Measurements from ENCODE around the gene DPH1. TPM values are rescaled to one million over a fixed set of nuclear protein-coding genes. Genes with fewer than 3 reads are reported as not detected.

The DPH1 gene
- total RNA-seq, 1 donor from 2014 or later = 27.8 TPM

DNA sequence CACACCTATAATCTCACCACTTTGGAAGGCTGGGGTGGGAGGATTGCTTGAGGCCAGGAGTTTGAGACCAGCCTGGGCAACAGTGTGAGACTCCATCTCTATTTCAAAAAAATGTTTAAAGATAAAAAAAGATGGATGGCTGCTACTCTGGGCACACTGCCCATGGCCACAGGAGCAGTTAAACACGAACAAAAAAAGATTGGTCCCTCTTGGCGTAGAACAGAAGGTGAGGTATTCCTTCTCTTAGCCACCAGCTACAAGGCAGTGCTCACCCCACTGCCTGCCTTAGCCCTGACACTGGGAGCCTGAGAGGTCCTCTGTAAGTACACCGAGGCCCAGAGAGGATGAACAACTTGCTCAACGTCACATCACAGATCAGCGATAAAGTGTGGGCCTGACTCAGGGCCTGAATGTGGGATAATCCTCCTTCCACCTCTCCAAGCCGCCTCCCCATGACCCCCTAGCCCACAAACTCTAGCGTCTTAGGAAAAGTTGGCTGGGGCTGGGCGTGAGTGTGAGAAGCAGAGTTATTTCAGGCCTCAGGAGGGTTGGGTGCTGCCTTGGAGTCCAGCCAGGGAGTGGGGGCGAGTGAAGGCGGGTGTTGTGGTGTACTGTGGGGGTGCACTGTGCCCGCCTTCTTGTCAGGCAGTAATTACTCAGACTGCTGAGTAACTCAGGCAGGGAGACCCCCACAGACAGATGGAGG lies 2.3 kb upstream of the DPH1 start:
- DNase-seq = no peak

DNA sequence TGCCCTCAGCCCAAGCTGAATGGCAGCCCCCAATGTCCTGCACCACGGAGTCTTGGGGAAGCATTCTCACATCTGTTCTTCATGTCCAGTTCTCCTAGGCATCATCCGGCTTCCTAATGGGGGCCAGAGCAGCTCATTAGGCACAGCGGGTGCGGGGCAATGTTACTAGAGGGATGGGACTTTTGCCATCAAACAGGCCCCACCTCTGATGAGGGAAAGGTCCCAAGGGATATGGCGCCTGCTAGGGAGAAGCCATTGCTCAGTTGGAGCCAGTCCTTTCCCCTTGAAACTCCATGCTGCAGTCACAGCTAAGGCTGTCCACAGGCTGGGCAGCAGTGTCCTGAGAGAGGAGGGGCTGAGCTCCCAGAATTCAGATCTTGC lies 1.7 kb upstream of the DPH1 start:
- DNase-seq = no peak

DNA sequence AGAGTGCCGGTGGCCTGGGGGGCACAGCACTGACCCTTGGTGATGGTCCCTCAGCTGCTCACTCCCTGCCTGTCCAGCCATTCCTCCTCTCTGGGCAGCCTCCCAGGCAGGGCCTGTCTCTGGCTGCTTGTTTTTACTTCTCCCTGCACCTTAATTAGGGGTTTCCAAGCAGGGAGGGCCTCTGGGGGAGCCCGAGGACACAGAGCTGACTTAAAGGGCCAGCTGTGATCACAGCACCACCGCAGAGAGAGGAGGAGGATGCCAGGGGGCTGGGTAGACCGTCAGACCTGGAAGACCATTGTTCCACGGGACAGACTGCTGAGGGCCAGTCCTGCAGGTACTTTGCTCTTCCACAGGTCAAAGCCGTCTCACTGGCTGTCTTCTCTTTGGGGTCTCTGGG lies 1.2 kb upstream of the DPH1 start:
- no peak for DNase-seq

DNA sequence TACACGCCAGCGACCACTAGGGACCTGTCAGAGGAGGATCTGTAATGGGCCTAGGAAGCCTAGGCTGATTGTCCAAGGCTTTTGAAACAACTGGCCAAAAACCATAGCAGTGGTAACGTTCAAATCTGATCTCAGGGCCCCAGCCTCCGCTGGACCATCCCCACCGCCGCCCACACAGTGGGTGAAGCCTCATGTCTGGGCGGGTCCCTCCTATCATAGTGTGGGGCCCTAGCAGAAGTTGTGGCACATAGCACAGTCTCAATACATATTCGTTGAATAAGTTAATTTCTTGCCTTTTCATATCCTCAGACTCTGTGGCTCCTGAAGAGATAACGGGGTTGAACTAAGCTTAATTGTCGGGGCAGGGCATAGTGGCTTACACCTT lies 818 bp downstream of the DPH1 start:
- DNase-seq = no peak

DNA sequence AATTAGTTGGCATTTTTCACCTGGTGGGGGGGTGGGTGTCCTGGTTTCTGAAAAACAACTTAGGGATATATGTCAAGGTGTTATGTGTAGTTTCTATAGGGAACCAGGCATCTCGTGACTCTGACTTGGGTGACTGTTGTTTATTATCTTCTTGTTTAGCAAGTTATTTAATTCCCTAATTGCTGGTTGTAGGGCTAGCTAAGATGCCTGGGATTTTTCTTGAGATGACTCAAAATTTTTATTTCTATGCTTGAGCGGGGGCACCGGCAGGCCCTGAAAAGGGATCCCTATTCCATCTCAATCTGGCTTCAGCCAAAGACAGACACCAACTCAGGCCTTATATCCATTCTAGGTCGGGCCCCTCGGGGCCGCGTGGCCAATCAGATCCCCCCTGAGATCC lies 3.2 kb downstream of the DPH1 start:
- DNase-seq = no peak

DNA sequence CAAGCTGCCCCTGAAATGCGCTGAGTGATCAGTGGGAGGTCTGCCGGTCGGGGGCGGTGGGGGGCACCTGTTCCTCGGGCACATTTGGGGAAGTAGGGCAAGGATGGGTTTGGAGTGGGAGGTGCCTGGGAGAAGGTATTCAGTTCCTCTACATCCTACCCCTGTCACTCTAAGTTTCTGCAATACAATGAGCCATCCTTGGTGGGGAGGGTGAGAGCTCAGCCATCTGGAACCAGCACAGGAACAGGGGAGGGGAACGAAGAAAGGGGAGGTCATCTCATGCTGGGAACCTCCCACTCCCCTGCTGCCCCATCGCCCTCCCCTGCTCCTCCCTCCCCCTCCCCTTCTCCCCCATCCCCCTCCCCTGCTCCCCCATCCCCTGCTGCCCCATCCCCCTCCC lies 4.2 kb downstream of the DPH1 start:
- DNase-seq = no peak

DNA sequence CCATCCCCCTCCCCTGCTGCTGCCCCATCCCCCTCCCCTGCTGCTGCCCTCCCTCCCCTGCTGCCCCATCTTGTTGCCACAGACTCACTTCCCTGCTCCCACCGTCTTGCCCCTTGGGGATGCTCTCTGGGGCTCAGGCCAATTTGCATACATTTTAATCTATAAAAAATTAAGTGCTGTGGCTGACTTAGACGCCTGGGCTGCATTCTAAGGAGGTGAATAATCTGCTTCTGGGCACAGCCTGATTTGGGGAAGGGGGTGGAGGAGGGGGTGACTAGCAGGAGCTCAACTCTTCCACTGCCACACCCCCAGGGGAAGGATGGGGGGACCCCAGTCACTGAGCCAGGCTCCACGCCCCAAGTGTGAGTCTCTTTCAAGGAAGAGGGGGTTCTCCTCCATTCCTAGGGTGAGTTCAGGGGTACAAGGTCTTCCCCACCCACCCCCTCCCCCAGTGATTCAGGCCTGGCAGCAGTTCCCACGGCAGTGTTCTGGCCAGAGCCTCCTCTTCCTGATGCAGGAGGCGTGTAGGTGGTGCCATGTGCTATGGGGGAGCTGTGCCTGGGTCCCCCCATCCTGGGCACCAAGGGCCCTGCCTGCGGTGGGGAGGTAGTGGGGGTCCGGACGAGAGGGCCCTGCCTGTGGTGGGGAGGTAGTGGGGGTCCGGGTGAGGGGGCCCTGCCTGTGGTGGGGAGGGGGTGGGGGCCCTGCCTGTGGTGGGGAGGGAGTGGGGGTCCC lies 5.0 kb downstream of the DPH1 start:
- no peak for DNase-seq

DNA sequence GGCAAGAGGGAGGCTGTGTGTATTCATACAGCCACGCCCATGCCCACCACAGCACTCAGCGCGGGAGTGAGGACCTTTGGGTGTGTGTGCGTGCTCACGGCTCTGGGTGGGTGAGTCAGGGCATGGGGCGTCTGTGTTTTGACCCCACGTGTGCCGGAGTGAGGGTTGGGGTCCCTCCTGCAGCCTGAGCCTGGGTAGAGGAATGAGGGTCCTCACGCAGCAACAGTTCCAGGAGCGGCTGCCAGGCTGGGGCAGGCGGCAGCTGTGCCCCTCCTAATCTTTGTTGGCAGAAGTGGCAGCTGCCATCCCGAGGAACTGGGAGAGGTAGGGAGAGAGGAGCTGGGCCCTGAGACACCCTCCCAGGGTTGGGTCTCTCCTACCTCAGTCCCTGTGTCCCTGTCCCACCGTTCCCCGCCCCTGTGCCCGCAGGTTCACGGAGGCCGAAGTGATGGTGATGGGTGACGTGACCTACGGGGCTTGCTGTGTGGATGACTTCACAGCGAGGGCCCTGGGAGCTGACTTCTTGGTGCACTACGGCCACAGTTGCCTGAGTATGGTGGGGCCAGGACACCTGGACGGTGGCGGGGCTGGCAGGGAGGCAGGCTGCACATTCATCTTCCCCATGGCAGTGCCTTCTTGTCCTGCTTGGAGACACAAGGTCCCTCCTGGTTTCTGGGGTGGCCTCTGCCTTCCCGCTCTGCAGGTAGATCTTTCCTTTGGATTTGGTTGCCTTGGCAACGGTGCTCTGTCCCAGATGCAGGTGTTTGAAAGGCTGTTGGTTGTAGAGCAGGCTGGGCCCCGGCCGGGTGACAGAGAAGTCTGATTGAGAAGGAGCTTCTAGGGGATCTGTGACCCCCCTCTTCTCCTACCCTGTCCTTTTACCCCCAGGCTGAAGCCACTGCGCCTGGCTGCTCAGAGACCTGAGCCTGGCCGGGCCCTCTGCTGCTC lies 5.9 kb downstream of the DPH1 start:
- DNase-seq = peak; percentile 32

DNA sequence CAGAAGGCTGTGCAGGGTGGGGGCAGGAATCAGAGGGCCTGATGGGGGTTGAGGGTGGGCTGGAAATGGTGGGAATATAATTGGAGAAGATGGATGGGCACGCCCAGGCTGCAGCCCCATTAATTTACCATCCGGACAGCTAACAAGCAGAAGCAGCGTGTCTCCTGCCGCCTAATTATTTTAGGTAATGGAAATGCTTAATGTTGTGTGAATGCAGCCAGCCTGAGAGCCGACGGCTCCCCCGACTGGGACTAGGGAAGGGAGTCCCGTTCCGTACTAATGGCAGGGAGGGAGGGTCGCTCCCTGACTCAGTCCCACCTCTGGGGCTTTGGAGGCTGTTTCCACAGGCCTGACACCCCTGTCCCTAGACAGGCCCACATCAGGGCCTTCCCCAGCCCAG lies 7.2 kb downstream of the DPH1 start:
- no peak for DNase-seq

DNA sequence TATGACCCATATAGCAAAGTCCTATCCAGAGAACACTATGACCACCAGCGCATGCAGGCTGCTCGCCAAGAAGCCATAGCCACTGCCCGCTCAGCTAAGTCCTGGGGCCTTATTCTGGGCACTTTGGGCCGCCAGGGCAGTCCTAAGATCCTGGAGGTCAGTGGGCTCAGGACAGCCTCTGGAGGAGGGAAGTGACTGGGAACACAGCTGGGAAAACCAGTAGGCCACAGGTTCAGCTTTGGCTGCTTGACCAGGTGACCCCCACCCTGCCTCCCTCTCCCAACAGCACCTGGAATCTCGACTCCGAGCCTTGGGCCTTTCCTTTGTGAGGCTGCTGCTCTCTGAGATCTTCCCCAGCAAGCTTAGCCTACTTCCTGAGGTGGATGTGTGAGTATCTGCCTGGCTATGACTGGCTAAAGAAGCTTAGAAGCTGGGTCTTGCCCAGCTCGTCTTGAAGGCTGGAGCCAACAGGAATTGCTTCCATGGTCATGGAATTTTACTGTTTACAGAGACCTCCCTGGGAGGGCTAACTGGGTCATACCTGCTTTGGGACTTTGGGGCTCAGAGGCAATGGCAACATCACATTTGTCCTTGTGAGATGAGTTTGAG lies 10.4 kb downstream of the DPH1 start:
- no peak for DNase-seq

DNA sequence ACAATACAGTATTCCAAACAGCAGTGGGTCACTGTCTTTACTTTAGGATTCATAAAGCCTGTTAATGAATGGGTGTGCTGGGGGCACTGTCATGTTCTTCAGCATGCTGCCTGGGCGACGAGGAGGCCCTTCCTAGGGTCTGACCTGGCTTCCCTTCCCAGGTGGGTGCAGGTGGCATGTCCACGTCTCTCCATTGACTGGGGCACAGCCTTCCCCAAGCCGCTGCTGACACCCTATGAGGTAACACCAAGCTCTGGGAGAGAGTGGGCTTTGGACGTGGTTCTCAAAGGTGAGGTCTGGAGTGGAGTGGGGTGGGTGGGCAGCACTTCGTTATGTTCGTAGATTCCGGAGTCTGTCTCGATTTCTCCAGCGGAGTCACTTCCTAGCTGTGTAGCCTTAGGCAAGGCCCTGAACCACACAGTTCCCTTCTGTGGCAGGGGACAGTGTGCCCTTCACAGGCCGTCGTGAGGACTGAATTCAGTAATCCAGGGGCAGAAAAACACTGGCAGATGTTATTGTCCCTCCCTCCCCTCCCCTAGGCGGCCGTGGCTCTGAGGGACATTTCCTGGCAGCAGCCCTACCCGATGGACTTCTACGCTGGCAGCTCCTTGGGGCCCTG lies 11.1 kb downstream of the DPH1 start:
- no peak for DNase-seq

DNA sequence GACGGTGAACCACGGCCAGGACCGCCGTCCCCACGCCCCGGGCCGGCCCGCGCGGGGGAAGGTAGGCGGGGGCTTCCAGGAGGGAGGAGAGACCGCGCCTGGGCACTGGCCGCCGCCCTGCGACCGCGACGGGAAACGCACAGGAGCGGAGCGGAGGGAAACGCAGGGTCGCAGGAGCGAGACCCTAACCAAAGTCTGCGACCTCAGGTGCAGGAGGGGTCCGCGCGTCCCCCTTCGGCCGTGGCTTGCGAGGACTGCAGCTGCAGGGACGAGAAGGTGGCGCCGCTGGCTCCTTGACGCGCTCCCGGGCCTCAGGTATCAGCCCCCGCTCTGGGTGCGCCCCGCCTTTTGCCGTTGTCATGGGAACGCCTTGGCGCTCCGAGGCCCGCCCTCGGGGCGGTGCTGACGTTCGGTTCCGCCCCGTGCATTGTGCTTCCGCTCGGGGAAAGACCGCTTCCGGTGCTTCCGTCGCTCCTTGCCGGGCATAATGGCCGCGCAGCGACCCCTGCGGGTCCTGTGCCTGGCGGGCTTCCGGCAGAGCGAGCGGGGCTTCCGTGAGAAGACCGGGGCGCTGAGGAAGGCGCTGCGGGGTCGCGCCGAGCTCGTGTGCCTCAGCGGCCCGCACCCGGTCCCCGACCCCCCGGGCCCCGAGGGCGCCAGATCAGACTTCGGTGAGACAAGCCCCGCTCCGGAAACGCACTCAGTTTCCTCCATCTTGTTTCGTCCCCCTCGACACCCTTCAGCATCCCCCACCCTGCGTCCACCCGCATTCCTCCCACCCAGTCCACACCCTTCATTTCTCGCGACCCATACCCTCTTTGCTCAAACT lies 11.8 kb downstream of the DPH1 start, which contains the start of gene OVCA2:
TSS of gene OVCA2 (plus strand) at position 462 of the 829 bp plus-strand sequence. CDS start at position 488, 26 bp downstream.
- DNase-seq = peak; percentile 98

DNA sequence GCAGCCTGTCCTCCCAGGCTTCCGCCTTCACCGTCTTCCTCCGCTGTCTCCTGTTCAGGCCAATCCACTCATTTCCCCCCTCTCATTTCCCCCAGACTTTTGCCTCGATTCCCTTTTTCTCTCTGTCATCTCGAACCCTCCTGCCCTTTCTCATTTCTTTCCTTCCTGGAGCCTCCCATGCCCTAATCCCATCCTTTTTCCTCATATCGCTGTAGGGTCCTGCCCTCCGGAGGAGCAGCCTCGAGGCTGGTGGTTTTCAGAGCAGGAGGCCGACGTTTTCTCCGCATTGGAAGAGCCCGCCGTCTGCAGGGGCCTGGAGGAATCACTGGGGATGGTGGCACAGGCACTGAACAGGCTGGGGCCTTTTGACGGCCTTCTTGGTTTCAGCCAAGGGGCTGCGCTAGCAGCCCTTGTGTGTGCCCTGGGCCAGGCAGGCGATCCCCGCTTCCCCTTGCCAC lies 12.5 kb downstream of the DPH1 start:
- no peak for DNase-seq

DNA sequence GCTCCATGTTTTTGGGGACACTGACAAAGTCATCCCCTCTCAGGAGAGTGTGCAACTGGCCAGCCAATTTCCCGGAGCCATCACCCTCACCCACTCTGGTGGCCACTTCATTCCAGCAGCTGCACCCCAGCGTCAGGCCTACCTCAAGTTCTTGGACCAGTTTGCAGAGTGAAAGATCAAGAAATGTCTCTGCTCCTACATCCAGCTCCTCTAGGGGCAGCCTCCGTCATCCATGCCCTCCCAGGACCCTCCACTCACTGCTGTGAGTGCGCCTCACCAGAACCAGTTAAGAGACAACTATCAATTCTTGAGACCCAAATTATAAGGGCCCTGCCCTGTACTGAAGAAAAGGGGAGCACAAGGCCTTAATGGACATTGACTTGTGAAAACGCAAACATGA lies 13.0 kb downstream of the DPH1 start:
- DNase-seq = no peak

DNA sequence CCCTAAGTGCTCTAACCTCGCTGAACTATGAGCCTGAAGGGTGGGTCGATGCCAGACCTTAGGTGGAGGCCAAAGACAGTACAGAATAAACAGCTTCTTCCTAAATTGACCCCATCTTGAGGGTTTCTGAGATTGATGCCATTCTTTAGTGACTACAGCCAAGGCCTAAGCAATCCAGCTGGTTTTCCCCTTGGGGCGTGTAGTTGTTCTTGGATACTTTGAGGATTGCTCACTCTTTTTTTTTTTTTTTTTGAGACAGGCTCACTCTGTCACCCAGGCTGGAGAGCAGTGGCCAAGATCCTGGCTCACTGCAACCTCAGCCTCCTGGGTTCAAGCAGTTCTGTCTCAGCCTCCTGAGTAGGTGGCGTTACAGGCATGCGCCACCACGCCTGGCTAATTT lies 13.8 kb downstream of the DPH1 start:
- no peak for DNase-seq

DNA sequence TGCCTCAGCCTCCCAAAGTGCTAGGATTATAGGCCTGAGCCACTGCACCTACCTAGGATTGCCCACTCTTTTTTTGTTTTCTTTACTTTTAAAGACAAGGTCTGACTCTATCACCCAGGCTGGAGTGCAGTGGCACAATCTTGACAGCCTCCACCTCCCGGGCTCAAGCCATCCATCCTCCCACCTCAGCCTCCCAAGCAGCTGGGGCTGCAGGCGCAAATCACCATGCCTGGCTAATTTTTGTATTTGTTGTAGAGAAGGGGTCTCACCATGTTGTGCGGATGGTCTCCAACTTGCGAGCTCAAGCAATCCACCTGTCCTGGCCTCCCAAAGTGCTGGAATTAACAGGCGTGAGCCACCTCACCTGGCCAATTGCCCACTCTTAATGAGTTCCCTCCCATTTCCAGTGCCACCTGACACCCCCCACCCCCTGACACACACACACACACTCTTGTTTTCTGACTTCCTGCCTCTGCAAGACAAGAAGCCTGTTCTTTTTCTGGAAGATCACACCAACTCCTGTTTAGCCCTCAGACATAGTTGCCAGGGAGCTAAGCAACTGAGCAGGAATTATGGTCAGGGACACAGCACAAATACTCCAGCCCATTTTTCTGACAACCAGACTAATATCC lies 14.4 kb downstream of the DPH1 start:
- no peak for DNase-seq

DNA sequence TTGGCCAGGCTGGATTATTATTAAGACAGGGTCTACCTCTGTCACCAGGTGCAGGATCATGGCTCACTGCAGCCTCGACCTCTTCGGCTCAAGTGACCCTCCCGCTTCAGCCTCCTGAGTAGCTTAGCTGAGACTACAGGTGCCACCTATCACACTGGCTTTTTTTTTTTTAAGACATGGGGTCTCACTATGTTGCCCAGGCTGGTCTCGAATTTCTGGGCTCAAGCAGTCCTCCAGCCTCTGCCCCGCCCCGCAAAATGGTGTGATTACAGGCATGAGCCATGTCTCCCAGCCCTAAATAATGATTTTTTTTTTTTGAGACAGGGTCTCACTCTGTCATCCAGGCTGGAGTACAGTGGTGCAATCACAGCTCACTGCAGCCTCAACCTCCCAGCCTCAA lies 17.6 kb downstream of the DPH1 start:
- no peak for DNase-seq

DNA sequence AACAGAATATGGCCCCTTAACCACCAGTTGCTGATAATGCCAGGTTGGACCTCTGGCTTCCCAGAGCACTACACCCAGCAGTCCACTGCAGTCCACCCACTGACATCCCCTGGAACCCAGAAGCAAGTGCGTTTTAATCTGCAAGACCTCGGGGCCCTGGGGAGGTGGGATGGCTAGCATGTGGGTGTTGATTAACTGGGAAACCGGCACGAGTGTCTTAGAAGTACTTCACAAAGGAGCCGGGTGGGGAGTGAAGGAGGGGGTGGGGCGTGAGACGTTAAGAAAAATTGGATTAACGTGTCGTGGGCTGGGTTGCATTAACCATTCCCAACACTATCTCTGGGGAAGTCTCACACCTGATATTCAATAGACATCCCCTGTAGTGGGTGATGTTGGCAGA lies 18.9 kb downstream of the DPH1 start:
- DNase-seq = no peak

DNA sequence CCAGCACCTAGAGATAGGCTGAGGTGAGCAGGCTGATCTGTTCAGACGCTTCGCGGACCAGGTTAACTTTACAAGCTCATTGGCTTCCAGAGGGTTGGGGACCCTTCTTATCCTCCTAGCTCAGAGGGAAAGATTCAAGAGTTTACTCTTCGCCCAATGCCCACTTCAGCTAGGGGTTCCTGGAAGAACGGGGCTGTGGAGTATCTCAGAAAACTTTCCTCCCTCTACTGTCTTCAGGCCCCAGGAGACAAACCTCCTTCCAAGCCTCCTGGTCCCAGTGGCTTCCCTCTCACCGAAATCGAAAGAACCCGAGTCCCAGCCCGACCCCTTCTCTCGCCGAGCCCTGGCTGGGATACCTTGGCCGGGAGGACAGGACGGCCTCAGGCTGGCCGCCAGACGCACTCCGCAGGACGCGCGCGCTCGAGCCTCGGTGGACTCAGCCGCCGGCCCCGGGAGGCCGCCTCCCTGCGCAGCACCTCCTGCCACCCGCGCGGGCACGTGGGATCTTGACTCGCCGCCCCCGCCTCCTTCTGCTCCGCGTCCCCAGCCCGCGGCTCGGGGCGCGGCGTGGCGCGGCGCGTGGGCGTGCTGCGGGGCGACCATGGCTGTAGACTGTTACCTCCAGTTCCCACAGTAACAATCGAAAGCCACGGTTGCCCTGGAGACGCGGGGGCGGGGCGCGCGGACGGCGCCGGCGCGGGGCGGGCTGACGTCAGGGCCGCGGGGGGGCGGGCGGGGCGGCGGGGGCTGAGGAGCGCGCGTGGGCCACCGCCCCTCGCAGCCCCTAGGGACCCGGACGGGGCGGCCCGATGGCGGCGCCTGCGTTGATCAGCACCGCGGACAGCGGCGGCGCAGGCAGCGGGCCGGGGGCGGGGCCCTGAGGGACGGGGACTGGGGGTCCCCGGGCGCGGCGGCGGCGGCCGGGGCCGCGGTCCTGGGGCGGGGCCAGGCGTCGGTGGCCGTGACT lies 19.7 kb downstream of the DPH1 start:
- peak; percentile 90 for DNase-seq

All from tongue (tissue), 2 donors.